ENCODE data around the gene BCLAF1.

- TF ChIP-seq POLR2A (IDR thresholded peaks at IDR 0.05) (no peak), CTCF (IDR thresholded peaks at IDR 0.05) (no peak)
Observed at GRCh38 chr6:136210398-136211165, 79.1 kb downstream of the BCLAF1 start.

All from testis (tissue), 2 donors.